Neural crest cell (in vitro differentiated cells): Measurements from ENCODE around the gene ACAP3. TPM values are rescaled to one million over a fixed set of nuclear protein-coding genes. Genes with fewer than 3 reads are reported as not detected.

Experiments used
- DNase-seq: peaks from one replicate; pipeline ENCODE4 v3.0.0; 2021; ENCODE audit warnings: low read depth, mixed read lengths, low spot score
- H3K27ac Mint-ChIP-seq: one replicate; pipeline ENCODE4 v1.8.0; 2021; ENCODE audit warnings: mild to moderate bottlenecking, mixed read lengths; ENCODE audit not compliant: unreplicated experiment
- H3K27me3 Mint-ChIP-seq: 2 replicates; pipeline ENCODE4 v1.8.0; 2021; ENCODE audit warnings: low read depth, mild to moderate bottlenecking, mixed read lengths
- H3K36me3 Mint-ChIP-seq: 2 replicates; pipeline ENCODE4 v1.8.0; 2021; ENCODE audit warnings: low read depth, mild to moderate bottlenecking, mixed read lengths
- H3K4me1 Mint-ChIP-seq: 2 replicates; pipeline ENCODE4 v1.8.0; 2021; ENCODE audit warnings: mixed read lengths
- H3K4me3 Mint-ChIP-seq: one replicate; pipeline ENCODE4 v1.8.0; 2021; ENCODE audit warnings: mild to moderate bottlenecking, mixed read lengths
- H3K9me3 Mint-ChIP-seq: 2 replicates; pipeline ENCODE4 v1.8.0; 2021; ENCODE audit warnings: mixed read lengths
- CTCF ChIP-seq: fragments of 200-600 bp; sonication (generic); conservative IDR thresholded peaks from 2 replicates; pipeline ENCODE4 v1.5.0; 2021; ENCODE audit warnings: antibody characterized with exemption, mild to moderate bottlenecking
- total RNA-seq: library from RNA; stranded (reverse); gene quantifications from 2 replicates; pipeline ENCODE4 v1.2.1, GENCODE V29; 2021

The ACAP3 gene
- total RNA-seq, 1 donor from 2014 or later: 124 TPM

- peak; percentile 74 for TF ChIP-seq CTCF
- Mint-ChIP-seq H3K9me3 (no peaks in the 10 kb centered on the region), H3K27ac (no peak overlapping the region), H3K4me3 (peak overlapping the region; percentile 47), H3K4me1 (no peaks in the 10 kb centered on the region), H3K27me3 (peaks cover 2% of the 10 kb centered on the region), H3K36me3 (no peaks in the 10 kb centered on the region)
- DNase-seq: peak; percentile 64
Observed at GRCh38 chr1:1291548-1292441, 15.9 kb downstream of the ACAP3 start.

- Mint-ChIP-seq H3K4me1 (no peaks in the 10 kb centered on the region), H3K27ac (no peak overlapping the region), H3K27me3 (peaks cover 2% of the 10 kb centered on the region), H3K9me3 (no peaks in the 10 kb centered on the region), H3K4me3 (no peak overlapping the region), H3K36me3 (no peaks in the 10 kb centered on the region)
- no peak for DNase-seq
- TF ChIP-seq CTCF: no peak
Observed at GRCh38 chr1:1291023-1291528, 16.7 kb downstream of the ACAP3 start.

- TF ChIP-seq CTCF: peak; percentile 65
- peaks cover 2% of the 10 kb centered on the region for H3K27me3 Mint-ChIP-seq
- H3K9me3 Mint-ChIP-seq: no peaks in the 10 kb centered on the region
- H3K4me1 Mint-ChIP-seq: no peaks in the 10 kb centered on the region
- no peak overlapping the region for H3K27ac Mint-ChIP-seq
- H3K4me3 Mint-ChIP-seq: peak overlapping the region; percentile 64
- DNase-seq: peak; percentile 78
- H3K36me3 Mint-ChIP-seq: no peaks in the 10 kb centered on the region
Observed at GRCh38 chr1:1290238-1290731, 17.4 kb downstream of the ACAP3 start.

GRCh38 chr1:1287288-1288110 is 20.2 kb downstream of the ACAP3 start:
- Mint-ChIP-seq H3K4me3 (no peak overlapping the region), H3K9me3 (no peaks in the 10 kb centered on the region), H3K27ac (no peak overlapping the region), H3K4me1 (no peaks in the 10 kb centered on the region), H3K36me3 (no peaks in the 10 kb centered on the region), H3K27me3 (peaks cover 2% of the 10 kb centered on the region)
- no peak for TF ChIP-seq CTCF
- DNase-seq: peak; percentile 3

- Mint-ChIP-seq H3K4me3 (no peak overlapping the region), H3K4me1 (no peaks in the 10 kb centered on the region), H3K36me3 (no peaks in the 10 kb centered on the region), H3K27ac (no peak overlapping the region), H3K9me3 (no peaks in the 10 kb centered on the region), H3K27me3 (peaks cover 2% of the 10 kb centered on the region)
- no peak for TF ChIP-seq CTCF
- no peak for DNase-seq
Observed at GRCh38 chr1:1286313-1287261, 21.1 kb downstream of the ACAP3 start.
